GM18520 (cell line): ENCODE results near the gene SLC15A4.

Source experiments
- ATAC-seq: cut with Tn5 transposase; IDR thresholded peaks from one replicate; pipeline ENCODE4 v1.9.1; 2021; ENCODE audit not compliant: unreplicated experiment

Gene SLC15A4

DNA sequence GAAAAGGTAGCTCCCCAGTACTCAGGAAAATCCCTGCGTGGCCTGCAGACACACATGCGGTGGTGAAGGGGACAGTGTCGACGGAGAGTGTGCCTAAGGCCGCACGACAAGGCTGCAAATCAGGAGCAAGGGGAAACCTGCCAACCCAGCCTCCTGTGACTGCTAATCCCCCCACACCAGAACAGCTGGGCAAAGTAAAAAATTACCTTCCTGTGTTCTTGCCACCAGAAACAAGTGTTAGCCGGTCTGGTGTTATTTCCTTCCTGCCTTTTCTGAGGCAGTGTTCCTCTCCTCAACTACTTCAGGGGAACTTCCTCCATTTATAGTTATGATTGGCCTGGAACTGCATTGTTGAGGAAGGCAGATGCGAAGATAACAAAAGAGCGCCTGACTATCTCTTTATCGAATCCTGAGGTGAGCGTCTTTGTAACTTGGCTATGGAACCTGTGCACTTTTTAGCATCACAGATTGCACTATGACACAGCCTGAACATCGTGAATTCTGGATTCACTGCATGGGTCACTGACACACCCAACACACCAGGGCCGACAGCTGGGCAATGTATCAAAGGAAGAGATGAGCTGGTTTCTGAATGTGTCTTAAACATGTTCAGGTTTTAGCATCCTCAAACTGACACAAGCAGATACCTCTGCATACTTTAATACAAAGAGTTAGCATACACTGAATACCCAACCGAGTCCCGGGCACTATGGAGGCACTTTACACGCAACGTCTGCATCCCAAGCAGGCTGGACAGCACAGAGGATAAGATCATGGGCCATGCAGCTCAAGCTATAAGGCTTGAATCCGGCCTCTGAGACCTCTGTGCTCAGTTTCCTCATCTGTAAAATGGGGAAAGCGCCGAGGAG is 28.9 kb downstream of the SLC15A4 start:
- ATAC-seq, result no peak

DNA sequence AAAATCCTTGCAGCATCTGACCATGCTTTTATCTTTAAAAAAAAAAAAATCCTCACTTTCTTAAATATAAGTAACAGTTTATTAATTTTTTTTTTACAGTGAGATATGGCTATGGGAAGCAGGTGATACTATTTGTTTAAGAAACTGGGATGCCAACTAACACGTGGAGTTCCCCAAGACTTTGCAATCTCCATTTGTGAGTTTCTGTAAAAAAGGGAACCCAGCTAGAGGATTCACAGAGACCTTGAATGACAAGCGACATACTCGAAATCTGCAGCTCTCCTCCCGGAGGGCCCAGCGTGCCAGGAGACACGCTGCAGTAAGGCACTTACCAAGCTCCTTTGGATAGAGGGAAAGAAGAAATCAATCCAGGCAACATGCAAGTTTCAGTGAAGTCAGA is 30.1 kb downstream of the SLC15A4 start:
- no peak for ATAC-seq

GRCh38 chr12:128792881-128793280 is 30.9 kb downstream of the SLC15A4 start:
- ATAC-seq, result no peak

- no peak for ATAC-seq
Measured at GRCh38 chr12:128792398-128792797, 31.4 kb downstream of the SLC15A4 start.

DNA sequence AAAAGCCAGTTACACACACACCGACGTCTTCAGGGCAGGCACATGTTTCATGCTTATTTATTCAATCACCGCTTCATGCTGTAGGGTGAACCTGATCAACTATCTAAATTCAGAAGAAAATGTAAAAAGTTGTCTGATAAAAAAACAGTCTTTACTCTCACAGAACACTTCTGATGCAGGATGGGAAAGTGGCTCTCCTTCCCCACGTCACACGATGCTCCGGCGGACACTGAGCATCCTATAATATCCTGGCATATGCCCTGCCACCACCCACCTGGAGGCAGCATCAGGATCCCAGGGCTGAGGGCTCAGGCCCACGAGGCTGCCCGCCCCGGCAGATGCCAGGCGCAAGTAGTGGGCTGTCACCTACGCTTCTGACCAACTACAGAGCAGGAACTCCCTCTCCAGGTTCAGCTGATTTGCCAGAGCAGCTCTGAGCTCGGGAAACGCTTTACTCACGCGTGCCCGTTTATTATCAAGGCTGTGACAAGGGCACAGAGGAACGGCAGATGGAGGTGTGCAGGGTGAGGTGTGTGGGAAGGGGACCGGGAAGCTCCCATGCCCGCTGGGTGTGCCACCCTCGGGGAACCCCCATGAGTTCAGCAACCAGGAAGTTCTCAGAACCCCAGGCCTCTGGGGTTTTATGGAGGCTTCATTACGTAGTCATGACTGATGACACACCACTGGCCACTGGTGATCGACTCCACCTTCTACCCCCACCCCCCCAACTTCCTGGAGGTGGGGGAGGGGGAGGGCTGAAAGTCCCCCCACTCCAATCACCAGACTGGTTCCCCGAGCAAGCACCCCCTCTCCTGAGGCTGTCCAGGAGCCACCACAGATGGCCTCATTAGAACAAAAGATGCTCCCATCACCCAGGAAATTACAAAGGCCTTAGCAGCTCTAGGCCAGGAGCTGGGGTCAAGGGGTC is 32.1 kb downstream of the SLC15A4 start:
- no peak for ATAC-seq

- ATAC-seq, result no peak
Measured at GRCh38 chr12:128790653-128791373, 32.9 kb downstream of the SLC15A4 start.

DNA sequence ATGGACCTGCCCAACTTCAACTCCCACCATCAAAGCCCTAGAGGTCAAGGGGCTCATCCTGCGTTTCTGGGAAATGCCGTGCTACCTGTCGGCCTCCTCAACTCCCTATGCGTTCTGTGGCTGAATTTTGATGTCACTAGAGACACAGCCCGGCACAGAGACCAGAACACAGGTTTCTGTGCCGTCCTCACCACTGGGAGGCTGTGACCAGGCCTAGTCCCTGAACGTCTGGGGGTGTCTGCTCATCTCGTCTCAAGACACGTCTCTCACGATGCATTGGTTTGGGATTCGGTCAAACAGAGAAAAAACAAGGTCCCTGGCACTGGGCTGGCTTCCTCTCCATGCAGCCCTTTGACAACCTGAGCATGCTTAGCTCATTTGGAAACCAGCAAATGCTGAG is 33.5 kb downstream of the SLC15A4 start:
- no peak for ATAC-seq

DNA sequence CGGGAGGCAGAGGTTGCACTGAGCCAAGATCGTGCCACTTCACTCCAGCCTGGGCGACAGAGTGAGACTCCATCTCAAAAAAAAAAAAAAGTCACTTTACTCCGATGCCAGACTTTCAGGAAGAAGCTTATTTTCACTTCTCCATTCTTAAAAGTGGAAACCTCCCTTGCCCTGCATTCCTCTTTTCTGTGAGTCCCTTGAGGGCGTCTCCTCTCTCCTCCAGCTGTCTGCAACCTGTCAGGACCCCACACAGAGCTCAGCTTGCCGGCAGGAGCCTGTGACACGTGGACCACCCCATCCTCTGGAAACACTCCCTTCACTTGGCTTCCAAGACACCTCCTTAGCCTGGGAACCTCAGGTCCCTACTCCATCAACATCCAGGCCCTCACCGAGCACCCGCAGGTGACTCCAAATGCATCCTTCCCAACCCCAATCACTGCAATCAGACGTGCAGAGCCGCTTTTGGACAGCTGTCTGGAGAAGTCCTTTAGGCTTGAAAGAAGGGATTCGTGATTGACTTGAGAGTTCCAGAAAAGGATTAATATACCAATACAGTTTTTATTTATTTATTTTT is 34.3 kb downstream of the SLC15A4 start:
- no peak for ATAC-seq

- no peak for ATAC-seq
Measured at GRCh38 chr12:128787827-128788226, 35.9 kb downstream of the SLC15A4 start.

DNA sequence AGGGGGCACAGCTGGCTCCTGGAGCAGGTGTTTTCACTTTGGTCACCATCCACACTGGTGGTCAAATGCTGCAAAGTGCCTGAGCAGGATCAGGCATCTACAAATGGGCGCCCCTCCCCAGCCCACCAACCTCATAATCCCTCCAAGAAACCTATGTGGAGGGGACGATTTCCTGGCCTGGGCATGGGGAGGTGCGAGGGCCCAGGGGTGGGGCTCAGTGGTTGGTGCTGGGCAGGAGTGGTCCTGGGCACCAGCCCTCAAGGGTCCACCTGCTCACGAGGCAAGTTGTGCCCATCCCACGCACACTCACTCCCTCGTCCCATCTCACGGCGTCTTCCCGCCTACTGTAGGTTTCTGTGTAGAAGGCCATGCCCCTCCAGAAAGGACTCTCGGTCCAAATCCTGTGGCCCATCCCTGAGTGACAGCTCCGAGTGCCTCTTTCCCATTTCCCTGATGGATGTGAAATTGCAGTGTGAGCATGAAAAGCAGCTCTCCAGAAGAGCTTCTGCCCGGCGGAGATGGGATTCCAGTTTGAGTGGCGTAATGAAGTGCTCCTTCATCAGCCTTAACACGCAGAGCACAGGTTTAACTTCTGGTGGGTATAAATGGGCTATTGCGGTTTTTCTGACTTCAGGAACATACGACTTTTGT is 36.9 kb downstream of the SLC15A4 start:
- no peak for ATAC-seq

DNA sequence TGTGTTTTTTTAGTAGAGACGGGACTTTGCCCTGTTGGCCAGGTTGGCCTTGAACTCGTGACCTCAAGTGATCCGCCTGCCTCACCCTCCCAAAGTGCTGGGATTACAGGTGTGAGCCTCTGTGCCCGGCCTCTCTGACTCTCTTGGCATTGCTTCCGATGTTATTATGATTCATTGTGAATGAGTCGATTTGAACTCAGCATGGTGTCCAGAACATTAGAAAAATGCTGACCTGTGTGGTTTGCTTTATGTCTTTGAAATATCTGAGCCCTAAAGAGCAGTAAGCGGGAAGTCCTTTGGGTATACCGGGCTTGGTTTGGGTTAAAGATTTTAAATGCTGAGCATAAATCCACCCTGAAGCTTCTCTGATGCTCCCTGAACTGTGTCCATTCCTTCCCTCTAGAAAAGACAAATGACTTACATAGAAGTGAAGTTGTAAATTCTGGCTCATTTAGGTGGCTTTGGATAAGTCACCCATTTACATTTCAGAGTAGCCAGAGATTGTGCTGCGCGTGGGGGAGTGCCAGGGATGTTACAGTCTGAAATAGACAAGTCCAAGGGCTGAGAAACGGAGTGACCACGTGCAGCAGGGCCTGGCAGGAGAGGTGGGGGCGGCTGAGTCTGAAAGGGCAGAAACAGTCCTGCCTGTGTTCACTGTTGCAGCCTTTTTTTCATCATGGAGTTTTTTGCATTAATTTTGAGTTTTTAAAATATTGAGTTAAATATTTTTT is 39.6 kb downstream of the SLC15A4 start:
- ATAC-seq, result no peak

GRCh38 chr12:128783129-128783574 is 40.6 kb downstream of the SLC15A4 start:
- no peak for ATAC-seq

DNA sequence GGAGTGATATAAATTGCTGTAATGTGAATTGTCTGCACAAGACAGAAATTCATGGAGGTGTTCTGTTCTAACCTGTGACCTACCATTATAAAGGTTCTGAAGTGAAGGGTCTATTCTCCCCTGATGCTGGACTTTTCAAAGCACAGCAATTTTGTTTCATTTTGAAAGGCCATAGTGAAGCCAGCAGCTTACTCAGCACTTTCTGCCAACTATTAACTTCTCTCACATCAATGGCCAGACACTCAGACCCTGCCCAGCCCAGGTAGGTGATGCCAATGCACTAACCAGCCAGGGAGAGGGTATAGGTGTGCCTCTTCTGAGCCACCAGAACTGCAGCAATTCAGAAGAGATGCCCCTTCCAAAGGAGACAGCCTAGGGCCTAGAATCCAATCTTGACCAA is 43.9 kb downstream of the SLC15A4 start:
- ATAC-seq, result no peak

DNA sequence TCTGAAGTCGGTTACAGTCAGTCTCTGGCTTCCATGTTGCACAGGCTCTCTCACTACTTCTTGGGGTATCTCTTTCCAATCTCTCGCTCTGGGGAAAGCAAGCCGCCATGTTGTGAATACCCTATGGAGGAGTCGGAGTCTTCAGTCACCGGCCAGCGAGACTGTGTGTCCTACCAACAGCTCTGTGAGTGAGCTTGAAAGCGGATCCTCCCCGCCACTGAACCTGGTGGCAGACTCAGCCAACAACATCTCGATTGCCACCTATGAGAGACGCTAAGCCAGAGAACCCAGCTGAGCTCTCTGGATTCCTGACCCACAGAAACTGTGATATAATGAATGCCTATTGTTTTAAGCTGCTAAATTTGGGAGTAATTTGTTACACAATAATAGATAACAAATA is 51.5 kb downstream of the SLC15A4 start:
- ATAC-seq, result no peak

- no peak for ATAC-seq
Measured at GRCh38 chr12:128771681-128772080, 52.1 kb downstream of the SLC15A4 start.

- ATAC-seq, result no peak
Measured at GRCh38 chr12:128767518-128767917, 56.2 kb downstream of the SLC15A4 start.

GRCh38 chr12:128766738-128767501 is 56.8 kb downstream of the SLC15A4 start:
- no peak for ATAC-seq

GRCh38 chr12:128763395-128763794 is 60.4 kb downstream of the SLC15A4 start:
- no peak for ATAC-seq

- no peak for ATAC-seq
Measured at GRCh38 chr12:128761379-128761790, 62.4 kb downstream of the SLC15A4 start.
